GM10266 (cell line): ENCODE data around the gene MT1G.

ENCODE experiments used
- DNase-seq: peaks from one replicate; pipeline ENCODE4 v3.0.0; 2012; ENCODE audit errors: extremely low spot score
- CTCF ChIP-seq: IDR thresholded peaks from 2 replicates; pipeline ENCODE4 v1.5.1; 2012; ENCODE audit warnings: mild to moderate bottlenecking, low read depth; ENCODE audit not compliant: control insufficient read depth, insufficient read depth; ENCODE audit errors: missing control alignments

Gene MT1G

GRCh38 chr16:56697456-56698155, 29.7 kb upstream of the MT1G start:
- no peak for TF ChIP-seq CTCF
- no peak for DNase-seq

GRCh38 chr16:56695246-56695645, 27.4 kb upstream of the MT1G start:
- DNase-seq = no peak
- no peak for TF ChIP-seq CTCF

GRCh38 chr16:56691885-56692284, 24.0 kb upstream of the MT1G start:
- no peak for DNase-seq
- TF ChIP-seq CTCF = no peak

GRCh38 chr16:56690420-56691122, 22.7 kb upstream of the MT1G start:
- TF ChIP-seq CTCF = no peak

GRCh38 chr16:56689171-56689570, 21.3 kb upstream of the MT1G start:
- TF ChIP-seq CTCF = no peak
- no peak for DNase-seq

More at GRCh38 chr16:56690420-56691122, 22.7 kb upstream of the MT1G start:
- no peak for DNase-seq

GRCh38 chr16:56688762-56689161, 20.9 kb upstream of the MT1G start:
- no peak for TF ChIP-seq CTCF
- DNase-seq = no peak

- DNase-seq = no peak
- TF ChIP-seq CTCF = no peak
Observed at GRCh38 chr16:56686758-56687157, 18.9 kb upstream of the MT1G start.
